HUDEP-2 (cell line): ENCODE data around the gene TGFBI.

Experiments
- DNase-seq, 76 experiments: peaks; one replicate each; lab custom pipeline; 2025; ENCODE audit not compliant: unreplicated experiment in 76 of 76; lab: John Stamatoyannopoulos, UW

Gene TGFBI

GRCh38 chr5:136084698-136085097 is 55.9 kb downstream of the TGFBI start:
- no peak for DNase-seq

- no peak for DNase-seq
Observed at GRCh38 chr5:136086783-136087566, 58.2 kb downstream of the TGFBI start.

GRCh38 chr5:136087961-136088871 is 59.4 kb downstream of the TGFBI start:
- DNase-seq = peak in 57 of 76 experiments; percentile 1 to 84 (median 38)

- DNase-seq = no peak
Observed at GRCh38 chr5:136089791-136090190, 61.0 kb downstream of the TGFBI start.

- DNase-seq = no peak
Observed at GRCh38 chr5:136090319-136090718, 61.5 kb downstream of the TGFBI start.

GRCh38 chr5:136094189-136094912 is 65.6 kb downstream of the TGFBI start:
- DNase-seq = no peak

- DNase-seq = no peak
Observed at GRCh38 chr5:136094913-136095641, 66.3 kb downstream of the TGFBI start.

- no peak for DNase-seq
Observed at GRCh38 chr5:136098176-136098575, 69.4 kb downstream of the TGFBI start.

- DNase-seq = no peak
Observed at GRCh38 chr5:136099870-136100269, 71.1 kb downstream of the TGFBI start.

- DNase-seq = no peak
Observed at GRCh38 chr5:136101884-136102283, 73.1 kb downstream of the TGFBI start.

GRCh38 chr5:136103118-136103517 is 74.3 kb downstream of the TGFBI start:
- DNase-seq = no peak

GRCh38 chr5:136104306-136104965 is 75.6 kb downstream of the TGFBI start:
- no peak for DNase-seq

- DNase-seq = no peak
Observed at GRCh38 chr5:136106351-136107031, 77.7 kb downstream of the TGFBI start.

- DNase-seq = no peak
Observed at GRCh38 chr5:136108180-136108611, 79.4 kb downstream of the TGFBI start.

GRCh38 chr5:136108766-136109165 is 80.0 kb downstream of the TGFBI start:
- no peak for DNase-seq

- DNase-seq = peak in 32 of 76 experiments; percentile 1 to 82 (median 34)
Observed at GRCh38 chr5:136109453-136110135, 80.8 kb downstream of the TGFBI start.
